GM19468 (cell line): Measurements from ENCODE around the gene TNC.

ENCODE experiments used
- ATAC-seq: cut with Tn5 transposase; IDR thresholded peaks from one replicate; pipeline ENCODE4 v1.9.1; 2021; ENCODE audit warnings: mild to moderate bottlenecking, moderate library complexity, moderate number of reproducible peaks; ENCODE audit not compliant: unreplicated experiment; ENCODE audit errors: extremely low read depth

TNC gene

DNA sequence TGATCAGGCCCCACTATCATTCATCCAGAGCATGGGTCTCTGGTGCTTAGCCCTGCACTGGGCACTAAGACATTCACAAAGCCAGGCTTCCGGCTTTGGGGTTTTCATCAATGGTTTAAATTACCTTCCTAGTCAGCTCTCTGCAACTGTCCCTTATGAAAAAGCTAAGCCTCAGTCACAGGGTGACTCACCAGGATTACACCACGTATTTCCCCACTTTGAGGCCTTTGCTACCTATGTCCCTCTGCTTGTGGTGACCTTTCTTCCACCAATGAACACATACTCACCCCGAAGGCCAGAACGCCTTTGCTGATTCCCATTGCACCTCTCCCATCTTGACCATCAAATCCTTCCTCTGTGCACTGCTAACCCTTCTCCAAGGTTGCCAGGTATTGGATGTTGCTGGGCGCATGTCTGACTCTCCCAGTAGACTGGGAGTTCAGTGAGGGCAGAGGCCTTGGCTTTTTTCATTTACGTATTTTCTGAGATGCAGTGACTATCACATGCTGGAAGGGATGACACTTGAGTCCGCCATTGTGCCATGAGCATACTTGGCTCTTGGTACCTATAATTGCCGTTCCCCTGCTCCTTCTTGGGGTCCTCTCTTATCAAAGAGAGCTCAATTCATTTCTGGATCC, 128.9 kb downstream of the TNC start:
- ATAC-seq: no peak

DNA sequence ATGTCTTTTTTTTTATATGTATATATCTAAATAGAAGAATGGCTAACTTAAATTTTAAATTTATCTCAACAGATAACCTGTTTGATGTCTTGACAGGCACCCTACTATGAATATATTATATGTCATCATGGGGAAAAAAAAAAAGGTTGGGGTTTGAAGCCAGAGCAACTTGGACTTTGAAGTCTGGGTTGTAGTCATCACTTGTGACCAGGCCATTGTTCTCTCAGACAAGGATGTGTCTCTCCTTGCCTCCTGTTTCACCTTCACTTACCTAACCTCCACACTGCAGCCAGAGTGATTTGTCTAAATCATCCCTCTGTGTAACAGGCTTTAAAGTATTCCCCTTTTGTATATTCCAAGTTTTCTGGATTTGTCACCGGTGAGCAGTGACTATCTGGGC, 130.8 kb downstream of the TNC start:
- no peak for ATAC-seq

- ATAC-seq: no peak
Observed at GRCh38 chr9:114985959-114986501, 131.9 kb downstream of the TNC start.

DNA sequence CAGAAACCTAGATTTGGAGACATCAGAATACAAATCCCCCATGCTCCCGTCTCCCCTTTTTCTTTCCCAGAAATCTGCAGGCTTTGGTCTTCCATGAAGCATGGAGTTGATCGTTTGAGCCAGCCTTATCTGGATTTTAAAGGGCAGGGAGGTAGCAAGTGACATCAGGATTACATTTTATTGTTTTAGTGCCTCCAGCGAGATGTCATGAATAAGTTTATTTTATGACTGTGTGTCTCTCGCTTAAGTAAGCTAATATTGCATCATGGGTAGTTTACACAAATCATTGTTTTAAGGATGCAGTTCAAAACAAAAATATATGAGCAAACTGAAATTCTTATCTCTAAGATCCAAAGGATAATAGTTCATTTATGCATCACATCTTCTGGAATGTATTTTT, 136.9 kb downstream of the TNC start:
- no peak for ATAC-seq

DNA sequence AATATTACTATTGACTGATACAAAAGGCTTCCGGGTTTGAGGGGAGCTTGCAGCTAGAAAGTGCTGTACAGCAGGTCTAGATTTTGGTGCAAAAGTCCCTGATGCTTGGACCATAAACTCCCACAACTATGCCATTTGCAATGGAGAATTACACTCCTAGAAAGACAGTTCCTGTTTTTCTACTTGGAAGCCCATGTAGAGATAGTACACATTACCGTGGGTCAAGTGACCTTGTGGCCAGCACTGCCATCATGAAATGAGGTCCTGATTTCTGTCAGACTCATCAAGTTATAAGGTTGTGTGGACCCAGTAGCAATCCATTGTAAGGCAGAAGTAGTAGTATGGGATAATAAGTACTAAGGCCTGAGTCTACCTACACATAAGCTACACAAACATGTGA, 144.7 kb downstream of the TNC start:
- no peak for ATAC-seq

- no peak for ATAC-seq
Observed at GRCh38 chr9:114972510-114973136, 145.3 kb downstream of the TNC start.
